ENCODE measurements around the gene MAP3K21.

MAP3K21 gene

GRCh38 chr1:233343262-233343661, 15.7 kb downstream of the MAP3K21 start:
- no peak for TF ChIP-seq TCF4 (CRISPR knock-in tag; IDR thresholded peaks at IDR 0.05; ENCODE audit: borderline replicate concordance)
- TF ChIP-seq PATZ1 (CRISPR knock-in tag; IDR thresholded peaks at IDR 0.05; ENCODE audit: borderline replicate concordance): no peak
- TF ChIP-seq, protein P1, sequence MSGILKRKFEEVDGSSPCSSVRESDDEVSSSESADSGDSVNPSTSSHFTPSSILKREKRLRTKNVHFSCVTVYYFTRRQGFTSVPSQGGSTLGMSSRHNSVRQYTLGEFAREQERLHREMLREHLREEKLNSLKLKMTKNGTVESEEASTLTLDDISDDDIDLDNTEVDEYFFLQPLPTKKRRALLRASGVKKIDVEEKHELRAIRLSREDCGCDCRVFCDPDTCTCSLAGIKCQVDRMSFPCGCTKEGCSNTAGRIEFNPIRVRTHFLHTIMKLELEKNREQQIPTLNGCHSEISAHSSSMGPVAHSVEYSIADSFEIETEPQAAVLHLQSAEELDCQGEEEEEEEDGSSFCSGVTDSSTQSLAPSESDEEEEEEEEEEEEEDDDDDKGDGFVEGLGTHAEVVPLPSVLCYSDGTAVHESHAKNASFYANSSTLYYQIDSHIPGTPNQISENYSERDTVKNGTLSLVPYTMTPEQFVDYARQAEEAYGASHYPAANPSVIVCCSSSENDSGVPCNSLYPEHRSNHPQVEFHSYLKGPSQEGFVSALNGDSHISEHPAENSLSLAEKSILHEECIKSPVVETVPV (CRISPR knock-in tag; IDR thresholded peaks at IDR 0.05): no peak
- TF ChIP-seq BACH2 (CRISPR knock-in tag; IDR thresholded peaks at IDR 0.05; ENCODE audit: borderline replicate concordance): no peak
- no peak for TF ChIP-seq TOX (CRISPR knock-in tag; IDR thresholded peaks at IDR 0.05; ENCODE audit: borderline replicate concordance)
- TF ChIP-seq, protein P2, sequence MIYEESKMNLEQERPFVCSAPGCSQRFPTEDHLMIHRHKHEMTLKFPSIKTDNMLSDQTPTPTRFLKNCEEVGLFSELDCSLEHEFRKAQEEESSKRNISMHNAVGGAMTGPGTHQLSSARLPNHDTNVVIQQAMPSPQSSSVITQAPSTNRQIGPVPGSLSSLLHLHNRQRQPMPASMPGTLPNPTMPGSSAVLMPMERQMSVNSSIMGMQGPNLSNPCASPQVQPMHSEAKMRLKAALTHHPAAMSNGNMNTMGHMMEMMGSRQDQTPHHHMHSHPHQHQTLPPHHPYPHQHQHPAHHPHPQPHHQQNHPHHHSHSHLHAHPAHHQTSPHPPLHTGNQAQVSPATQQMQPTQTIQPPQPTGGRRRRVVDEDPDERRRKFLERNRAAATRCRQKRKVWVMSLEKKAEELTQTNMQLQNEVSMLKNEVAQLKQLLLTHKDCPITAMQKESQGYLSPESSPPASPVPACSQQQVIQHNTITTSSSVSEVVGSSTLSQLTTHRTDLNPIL (CRISPR knock-in tag; IDR thresholded peaks at IDR 0.05; ENCODE audit: low read depth): no peak
- no peak for TF ChIP-seq ESRRG (CRISPR knock-in tag; IDR thresholded peaks at IDR 0.05)
- no peak for TF ChIP-seq ZC3H10 (CRISPR knock-in tag; IDR thresholded peaks at IDR 0.05)
- no peak for TF ChIP-seq ZNF565 (CRISPR knock-in tag; conservative IDR thresholded peaks at IDR 0.05; ENCODE audit: low read depth)
- no peak for TF ChIP-seq ZFP30 (CRISPR knock-in tag; IDR thresholded peaks at IDR 0.05)
- TF ChIP-seq TSHZ2 (CRISPR knock-in tag; IDR thresholded peaks at IDR 0.05): no peak
- no peak for TF ChIP-seq ISL1 (CRISPR knock-in tag; IDR thresholded peaks at IDR 0.05)
- TF ChIP-seq, protein P3, sequence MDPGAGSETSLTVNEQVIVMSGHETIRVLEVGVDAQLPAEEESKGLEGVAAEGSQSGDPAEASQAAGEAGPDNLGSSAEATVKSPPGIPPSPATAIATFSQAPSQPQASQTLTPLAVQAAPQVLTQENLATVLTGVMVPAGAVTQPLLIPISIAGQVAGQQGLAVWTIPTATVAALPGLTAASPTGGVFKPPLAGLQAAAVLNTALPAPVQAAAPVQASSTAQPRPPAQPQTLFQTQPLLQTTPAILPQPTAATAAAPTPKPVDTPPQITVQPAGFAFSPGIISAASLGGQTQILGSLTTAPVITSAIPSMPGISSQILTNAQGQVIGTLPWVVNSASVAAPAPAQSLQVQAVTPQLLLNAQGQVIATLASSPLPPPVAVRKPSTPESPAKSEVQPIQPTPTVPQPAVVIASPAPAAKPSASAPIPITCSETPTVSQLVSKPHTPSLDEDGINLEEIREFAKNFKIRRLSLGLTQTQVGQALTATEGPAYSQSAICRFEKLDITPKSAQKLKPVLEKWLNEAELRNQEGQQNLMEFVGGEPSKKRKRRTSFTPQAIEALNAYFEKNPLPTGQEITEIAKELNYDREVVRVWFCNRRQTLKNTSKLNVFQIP (CRISPR knock-in tag; IDR thresholded peaks at IDR 0.05; ENCODE audit: borderline replicate concordance, low read depth): no peak
- TF ChIP-seq RARB (CRISPR knock-in tag; IDR thresholded peaks at IDR 0.05): no peak
- TF ChIP-seq OSR1 (CRISPR knock-in tag; IDR thresholded peaks at IDR 0.05): no peak
- no peak for TF ChIP-seq GLIS3 (CRISPR knock-in tag; IDR thresholded peaks at IDR 0.05)
- no peak for TF ChIP-seq ZFP3 (CRISPR knock-in tag; IDR thresholded peaks at IDR 0.05)
- TF ChIP-seq SNAI2 (CRISPR knock-in tag; IDR thresholded peaks at IDR 0.05): no peak
- no peak for ATAC-seq

DNA sequence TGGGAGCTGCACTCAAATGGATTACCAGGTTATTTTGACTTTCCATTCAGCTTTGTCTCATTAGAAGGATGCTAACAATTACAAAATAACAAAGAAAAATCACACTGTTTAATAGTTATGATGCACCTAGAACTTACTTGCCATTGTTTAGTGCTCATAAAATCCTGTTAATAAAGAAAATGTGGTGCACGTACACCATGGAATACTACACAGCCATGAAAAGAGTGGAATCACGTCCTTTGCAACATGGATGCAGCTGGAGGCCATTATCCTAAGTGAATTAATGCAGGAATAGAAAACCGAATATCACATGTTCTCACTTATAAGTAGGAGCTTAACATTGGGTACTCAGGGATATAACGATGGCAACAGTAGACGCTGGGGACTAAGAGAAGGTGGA, 19.8 kb downstream of the MAP3K21 start:
- ATAC-seq: no peak
- no peak for TF ChIP-seq ZFP3 (CRISPR knock-in tag; IDR thresholded peaks at IDR 0.05)
- TF ChIP-seq, protein P1 (CRISPR knock-in tag; IDR thresholded peaks at IDR 0.05): no peak
- TF ChIP-seq ISL1 (CRISPR knock-in tag; IDR thresholded peaks at IDR 0.05): no peak
- no peak for TF ChIP-seq OSR1 (CRISPR knock-in tag; IDR thresholded peaks at IDR 0.05)
- TF ChIP-seq, protein P3 (CRISPR knock-in tag; IDR thresholded peaks at IDR 0.05; ENCODE audit: borderline replicate concordance, low read depth): no peak
- no peak for TF ChIP-seq ZNF565 (CRISPR knock-in tag; conservative IDR thresholded peaks at IDR 0.05; ENCODE audit: low read depth)
- TF ChIP-seq ZNF70 (CRISPR knock-in tag; IDR thresholded peaks at IDR 0.05): no peak
- TF ChIP-seq, protein P2 (CRISPR knock-in tag; IDR thresholded peaks at IDR 0.05; ENCODE audit: low read depth): no peak
- TF ChIP-seq PATZ1 (CRISPR knock-in tag; IDR thresholded peaks at IDR 0.05; ENCODE audit: borderline replicate concordance): no peak
- no peak for TF ChIP-seq PPARA (CRISPR knock-in tag; IDR thresholded peaks at IDR 0.05; ENCODE audit: borderline replicate concordance)
- TF ChIP-seq ESRRG (CRISPR knock-in tag; IDR thresholded peaks at IDR 0.05): no peak
- no peak for TF ChIP-seq CSDC2 (CRISPR knock-in tag; IDR thresholded peaks at IDR 0.05)
- TF ChIP-seq BACH2 (CRISPR knock-in tag; IDR thresholded peaks at IDR 0.05; ENCODE audit: borderline replicate concordance): no peak
- no peak for TF ChIP-seq RARB (CRISPR knock-in tag; IDR thresholded peaks at IDR 0.05)
- no peak for TF ChIP-seq ZNF8 (CRISPR knock-in tag; IDR thresholded peaks at IDR 0.05)
- no peak for TF ChIP-seq TOX (CRISPR knock-in tag; IDR thresholded peaks at IDR 0.05; ENCODE audit: borderline replicate concordance)
- no peak for TF ChIP-seq ZC3H10 (CRISPR knock-in tag; IDR thresholded peaks at IDR 0.05)
- TF ChIP-seq TCF4 (CRISPR knock-in tag; IDR thresholded peaks at IDR 0.05; ENCODE audit: borderline replicate concordance): no peak
- TF ChIP-seq SNAI2 (CRISPR knock-in tag; IDR thresholded peaks at IDR 0.05): no peak

All from SK-N-SH treated with all-trans-retinoic acid at 6 μM for 48 hours (cell line).